Measurements from ENCODE around the gene ABCB8. TPM values are rescaled to one million over a fixed set of nuclear protein-coding genes. Genes with fewer than 3 reads are reported as not detected.

ABCB8 gene
- total and polyA plus RNA-seq, 9 of the 15 experiments (the other 6 are each of a cell fraction or from before 2014, with no cell fraction given) = 7.6 to 106 (median 36.3) TPM

DNA sequence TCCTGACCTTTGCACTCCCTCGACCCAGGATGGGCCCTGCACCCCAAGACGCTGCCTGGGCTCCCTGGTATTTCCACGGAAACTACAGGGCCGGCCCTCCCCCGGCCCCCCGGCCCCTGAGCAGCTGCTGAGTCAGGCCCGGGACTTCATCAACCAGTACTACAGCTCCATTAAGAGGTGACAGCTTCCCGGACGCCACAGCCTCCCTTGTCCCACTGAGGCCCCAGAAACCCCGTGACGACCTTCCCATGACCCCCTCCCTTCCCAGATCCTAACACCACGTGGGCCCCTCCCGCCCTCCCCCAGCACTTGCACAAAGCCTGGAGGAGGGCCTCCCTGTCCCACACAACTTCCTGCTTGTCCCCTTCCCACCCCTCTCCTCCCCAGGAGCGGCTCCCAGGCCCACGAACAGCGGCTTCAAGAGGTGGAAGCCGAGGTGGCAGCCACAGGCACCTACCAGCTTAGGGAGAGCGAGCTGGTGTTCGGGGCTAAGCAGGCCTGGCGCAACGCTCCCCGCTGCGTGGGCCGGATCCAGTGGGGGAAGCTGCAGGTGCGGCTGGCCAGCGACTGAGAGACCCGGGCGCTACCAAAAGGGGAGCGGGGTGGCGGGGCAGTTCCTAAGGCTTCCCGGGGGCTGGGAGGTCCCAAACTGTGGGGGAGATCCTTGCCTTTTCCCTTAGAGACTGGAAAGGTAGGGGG, 31.7 kb upstream of the ABCB8 start (continued):
- TF ChIP-seq HMBOX1 (IDR thresholded peaks at IDR 0.05) = no peak
- TF ChIP-seq HDGF (IDR thresholded peaks at IDR 0.05) = no peak
- no peak for TF ChIP-seq ZSCAN29 (IDR thresholded peaks at IDR 0.05)
- TF ChIP-seq ZNF274 (IDR thresholded peaks at IDR 0.05; ENCODE audit: borderline replicate concordance, low read depth, low read length) = no peak
- TF ChIP-seq, protein P1, sequence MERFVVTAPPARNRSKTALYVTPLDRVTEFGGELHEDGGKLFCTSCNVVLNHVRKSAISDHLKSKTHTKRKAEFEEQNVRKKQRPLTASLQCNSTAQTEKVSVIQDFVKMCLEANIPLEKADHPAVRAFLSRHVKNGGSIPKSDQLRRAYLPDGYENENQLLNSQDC (CRISPR knock-in tag; IDR thresholded peaks at IDR 0.05) = no peak
- TF ChIP-seq CHD2 (IDR thresholded peaks at IDR 0.05; ENCODE audit: low read depth, low read length) = no peak
- no peak for TF ChIP-seq FOXJ3 (CRISPR knock-in tag; IDR thresholded peaks at IDR 0.05)
- no peak for TF ChIP-seq ZNF583 (CRISPR knock-in tag; IDR thresholded peaks at IDR 0.05)
- TF ChIP-seq POU5F1 (IDR thresholded peaks at IDR 0.05; ENCODE audit: borderline replicate concordance, low read depth, low read length, partially characterized antibody) = no peak
- TF ChIP-seq RFX1 (IDR thresholded peaks at IDR 0.05) = no peak
- no peak for TF ChIP-seq TFE3 (CRISPR knock-in tag; IDR thresholded peaks at IDR 0.05)
- peak; percentile 37; the same call in 1 of the 2 replicates for TF ChIP-seq ZNF12 (CRISPR knock-in tag; IDR thresholded peaks at IDR 0.05)
- no peak for TF ChIP-seq STAT5B (CRISPR knock-in tag; IDR thresholded peaks at IDR 0.05)
- TF ChIP-seq WHSC1 (IDR thresholded peaks at IDR 0.05; ENCODE audit: low read length) = no peak
- 0 out of 2 replicates have a peak, but pooled peaks have one; percentile 20 for TF ChIP-seq RB1 (IDR thresholded peaks at IDR 0.05; ENCODE audit: low read depth)

All from K562 (cell line).